ENCODE results near the gene DRC3.

Gene DRC3

DNA sequence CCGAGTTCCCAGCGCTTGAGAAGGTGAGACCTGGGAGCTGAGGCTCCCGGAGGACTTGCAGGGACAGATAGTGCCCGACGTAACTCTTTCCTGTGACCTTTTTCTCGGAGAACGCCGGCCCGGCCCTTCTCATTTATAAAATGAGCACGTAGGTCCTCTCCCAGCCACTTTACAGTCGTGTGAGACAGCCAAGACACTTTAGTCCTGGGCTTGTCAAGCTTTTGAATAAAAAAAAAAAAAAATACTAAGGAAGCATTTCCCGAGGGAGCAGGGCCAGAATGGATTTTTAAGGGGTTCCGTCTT is 241 bp downstream of the DRC3 start:
- TF ChIP-seq, protein P1, sequence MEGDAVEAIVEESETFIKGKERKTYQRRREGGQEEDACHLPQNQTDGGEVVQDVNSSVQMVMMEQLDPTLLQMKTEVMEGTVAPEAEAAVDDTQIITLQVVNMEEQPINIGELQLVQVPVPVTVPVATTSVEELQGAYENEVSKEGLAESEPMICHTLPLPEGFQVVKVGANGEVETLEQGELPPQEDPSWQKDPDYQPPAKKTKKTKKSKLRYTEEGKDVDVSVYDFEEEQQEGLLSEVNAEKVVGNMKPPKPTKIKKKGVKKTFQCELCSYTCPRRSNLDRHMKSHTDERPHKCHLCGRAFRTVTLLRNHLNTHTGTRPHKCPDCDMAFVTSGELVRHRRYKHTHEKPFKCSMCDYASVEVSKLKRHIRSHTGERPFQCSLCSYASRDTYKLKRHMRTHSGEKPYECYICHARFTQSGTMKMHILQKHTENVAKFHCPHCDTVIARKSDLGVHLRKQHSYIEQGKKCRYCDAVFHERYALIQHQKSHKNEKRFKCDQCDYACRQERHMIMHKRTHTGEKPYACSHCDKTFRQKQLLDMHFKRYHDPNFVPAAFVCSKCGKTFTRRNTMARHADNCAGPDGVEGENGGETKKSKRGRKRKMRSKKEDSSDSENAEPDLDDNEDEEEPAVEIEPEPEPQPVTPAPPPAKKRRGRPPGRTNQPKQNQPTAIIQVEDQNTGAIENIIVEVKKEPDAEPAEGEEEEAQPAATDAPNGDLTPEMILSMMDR (IDR thresholded peaks at IDR 0.05; ENCODE audit: low read depth, low read length, missing control alignments): no peak
- in situ Hi-C loops (cut with HindIII; ENCODE audit: low sequenced_read_pairs): no loop called here
- DNase-seq (ENCODE audit: low read depth): no peak
- peak overlapping the region; percentile 80 for H3K4me3 ChIP-seq (ENCODE audit: low read depth, low read length)

DNA sequence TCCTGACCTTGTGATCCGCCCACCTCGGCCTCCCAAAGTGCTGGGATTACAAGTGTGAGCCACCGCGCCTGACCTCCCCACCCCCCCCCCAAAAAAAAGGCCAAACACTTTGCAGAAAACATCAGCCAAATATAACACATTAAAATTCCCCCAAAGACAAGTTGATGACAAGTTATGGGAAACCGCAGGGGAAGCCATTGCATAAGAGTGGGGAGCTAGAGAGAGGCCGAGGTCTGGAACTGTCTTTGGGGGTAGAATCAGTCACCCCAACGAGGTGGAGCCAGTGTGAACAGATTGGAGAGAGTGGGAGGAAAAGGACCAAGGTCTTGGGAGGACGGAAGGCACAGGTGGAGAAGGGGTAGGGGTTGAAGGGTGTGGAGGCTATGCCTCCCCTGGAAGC is 2.8 kb downstream of the DRC3 start:
- no peak for DNase-seq (ENCODE audit: low read depth)
- in situ Hi-C loops (cut with HindIII; ENCODE audit: low sequenced_read_pairs): loop anchor here (5.0 kb wide), 1 partner anchor 48 kb away; no protein-coding TSS in a partner anchor
- TF ChIP-seq, protein P1 (IDR thresholded peaks at IDR 0.05; ENCODE audit: low read depth, low read length, missing control alignments): no peak
- no peak overlapping the region for H3K4me3 ChIP-seq (ENCODE audit: low read depth, low read length)

DNA sequence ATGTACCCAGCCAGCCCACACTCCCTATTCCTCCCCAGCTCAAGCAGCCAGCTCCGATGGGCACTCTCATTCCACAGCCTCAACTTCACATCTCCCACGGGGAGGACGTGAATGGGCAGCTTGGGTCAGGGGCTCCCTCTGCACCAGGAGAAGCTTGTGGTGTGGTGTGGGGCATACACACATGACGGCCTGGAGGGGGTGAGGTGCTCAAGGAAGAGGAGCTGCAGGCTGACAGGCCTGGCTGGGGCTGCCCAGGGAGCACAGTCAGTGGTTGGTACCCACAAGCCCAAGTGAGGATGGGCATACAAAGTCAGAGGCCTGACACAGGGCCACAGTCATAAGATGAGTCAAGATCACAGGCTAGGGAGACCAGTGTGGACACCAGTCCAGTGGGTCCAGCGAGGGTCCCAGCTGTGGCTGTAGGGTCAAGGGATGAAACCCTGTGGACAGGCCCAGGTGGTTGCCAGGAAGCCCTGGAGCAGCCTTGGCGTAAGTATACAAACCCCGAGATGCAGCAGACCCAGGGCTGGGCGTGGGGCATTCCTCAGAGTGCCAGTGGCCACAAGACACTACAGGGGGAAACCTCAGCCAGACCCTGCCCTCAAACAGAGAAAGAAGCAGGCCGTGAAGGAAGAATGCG is 4.4 kb downstream of the DRC3 start:
- in situ Hi-C loops (cut with HindIII; ENCODE audit: low sequenced_read_pairs): loop anchor here (5.0 kb wide), 1 partner anchor 50 kb away; no protein-coding TSS in a partner anchor
- TF ChIP-seq, protein P1 (IDR thresholded peaks at IDR 0.05; ENCODE audit: low read depth, low read length, missing control alignments): no peak
- H3K4me3 ChIP-seq (ENCODE audit: low read depth, low read length): no peak overlapping the region
- no peak for DNase-seq (ENCODE audit: low read depth)

DNA sequence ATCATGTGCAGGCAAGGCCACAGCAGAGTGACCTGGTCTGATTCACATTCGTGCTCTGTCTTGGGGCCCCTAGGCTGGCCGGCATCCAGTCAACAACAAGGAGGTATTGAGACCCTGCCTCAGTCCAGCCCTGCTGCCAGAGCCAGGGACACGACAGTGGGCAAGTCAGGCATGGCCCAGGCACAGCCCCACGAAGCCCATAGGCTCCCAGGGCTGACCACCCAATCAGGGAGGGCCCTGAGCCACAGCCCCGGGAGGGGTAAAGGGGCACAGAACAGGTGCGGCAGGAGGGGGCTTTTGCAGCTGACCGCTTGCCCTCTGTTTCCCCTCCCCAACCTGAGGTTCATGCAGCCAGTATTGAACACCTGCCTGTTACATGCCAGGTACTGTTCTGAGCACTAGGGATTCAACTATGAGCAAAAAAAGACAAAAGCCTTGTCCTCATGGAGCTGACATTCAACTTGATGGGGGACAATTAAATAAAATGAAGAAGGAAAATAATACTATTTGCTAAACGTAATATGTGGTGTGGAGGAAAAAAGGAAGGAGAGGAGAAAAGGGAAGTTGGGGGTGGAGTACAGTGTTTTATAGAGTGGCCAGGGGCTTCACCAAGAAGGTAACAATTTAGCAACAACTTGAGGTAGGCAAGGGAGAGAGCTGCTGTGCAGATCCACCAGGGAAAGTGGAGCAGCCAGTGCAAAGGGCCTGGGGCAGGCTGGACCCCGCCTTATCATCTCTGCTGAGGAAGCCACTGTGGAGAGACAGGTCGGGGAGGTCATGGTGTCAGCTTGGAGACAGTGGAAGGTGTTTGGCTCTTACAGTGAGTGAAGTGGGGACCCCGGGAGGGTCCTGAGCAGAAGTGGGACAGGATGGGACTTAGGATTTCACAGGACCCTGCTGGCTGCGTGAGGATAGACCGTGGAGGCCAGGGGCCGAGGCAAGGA is 6.1 kb downstream of the DRC3 start:
- TF ChIP-seq, protein P1 (IDR thresholded peaks at IDR 0.05; ENCODE audit: low read depth, low read length, missing control alignments): no peak
- in situ Hi-C loops (cut with HindIII; ENCODE audit: low sequenced_read_pairs): loop anchor here (5.0 kb wide), 1 partner anchor 51 kb away; no protein-coding TSS in a partner anchor
- no peak overlapping the region for H3K4me3 ChIP-seq (ENCODE audit: low read depth, low read length)
- DNase-seq (ENCODE audit: low read depth): no peak

DNA sequence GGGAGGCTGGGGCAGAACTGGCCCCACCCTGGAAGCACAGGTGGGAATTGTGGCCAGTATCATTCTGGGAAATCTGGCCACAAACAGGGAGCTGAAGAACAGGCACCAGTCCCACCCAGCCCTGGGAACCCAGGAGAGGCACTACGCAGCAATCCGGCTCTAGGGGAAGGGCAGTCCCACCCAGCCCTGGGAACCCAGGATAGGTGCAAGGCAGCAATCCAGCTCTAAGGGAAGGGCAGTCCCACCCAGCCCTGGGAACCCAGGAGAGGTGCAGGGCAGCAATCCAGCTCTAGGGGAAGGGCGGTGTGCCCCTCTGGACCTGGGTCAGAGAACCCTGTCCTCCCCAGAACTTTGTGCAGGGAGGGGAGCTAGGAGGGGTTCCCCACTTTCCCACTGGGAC is 7.1 kb downstream of the DRC3 start:
- H3K4me3 ChIP-seq (ENCODE audit: low read depth, low read length): no peak overlapping the region
- TF ChIP-seq, protein P1 (IDR thresholded peaks at IDR 0.05; ENCODE audit: low read depth, low read length, missing control alignments): no peak
- no peak for DNase-seq (ENCODE audit: low read depth)
- in situ Hi-C loops (cut with HindIII; ENCODE audit: low sequenced_read_pairs): loop anchor here (5.0 kb wide), 1 partner anchor 52 kb away; no protein-coding TSS in a partner anchor

DNA sequence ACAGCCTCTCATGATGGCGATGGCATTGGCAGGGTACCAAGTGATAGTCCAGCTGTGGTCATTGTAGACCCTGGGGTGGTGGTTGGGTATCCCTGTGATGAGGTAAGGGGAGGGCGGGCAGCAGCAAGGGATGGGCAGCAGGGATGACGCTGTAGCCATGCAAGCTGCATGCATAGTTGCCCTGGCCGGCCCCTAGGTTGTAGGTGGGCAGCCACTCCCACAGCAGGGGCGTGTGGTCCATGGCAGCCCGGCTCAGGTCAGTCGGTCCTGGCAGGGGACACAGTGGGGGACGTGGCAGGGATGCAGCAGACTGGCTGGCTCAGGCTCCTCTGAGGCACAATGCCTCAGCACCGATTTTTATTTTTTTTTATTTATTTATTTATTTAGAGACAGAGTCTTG is 8.7 kb downstream of the DRC3 start:
- TF ChIP-seq, protein P1 (IDR thresholded peaks at IDR 0.05; ENCODE audit: low read depth, low read length, missing control alignments): no peak
- in situ Hi-C loops (cut with HindIII; ENCODE audit: low sequenced_read_pairs): no loop called here
- no peak for DNase-seq (ENCODE audit: low read depth)
- no peak overlapping the region for H3K4me3 ChIP-seq (ENCODE audit: low read depth, low read length)
